H1 (cell line): ENCODE data around the gene VEPH1. TPM values are rescaled to one million over a fixed set of nuclear protein-coding genes. Genes with fewer than 3 reads are reported as not detected.

Experiments
- CTCF ChIA-PET: fragments of 300-600 bp; sonication (Branson Sonifier 250); formaldehyde crosslinking; loops from one replicate; lab custom pipeline; 2021; ENCODE audit not compliant: partially characterized antibody; lab: Charles Lee
- POLR2A ChIA-PET: fragments of 300-600 bp; sonication (Branson Sonifier 250); formaldehyde crosslinking; loops from one replicate; lab custom pipeline; 2021; ENCODE audit warnings: inconsistent platforms; ENCODE audit not compliant: partially characterized antibody; lab: Charles Lee
- DNase-seq, 2 experiments: peaks; one replicate each; pipeline versions ENCODE4 v3.0.0 to v3.0.0-alpha.2; 2010 to 2022; ENCODE audit warnings: low spot score in 2 of 2, low read depth in 1 of 2, mixed read lengths in 1 of 2
- FAIRE-seq: peaks from 2 replicates; lab custom pipeline; 2011; peaks lifted over from hg19 to GRCh38; lab: Jason Lieb, UNC
- H2AFZ ChIP-seq: 2 replicates; pipeline ENCODE4 v1.8.1; 2012; ENCODE audit warnings: low read length, inconsistent platforms
- H2AK5ac ChIP-seq: 2 replicates; pipeline ENCODE4 v1.6.1; 2013; ENCODE audit warnings: low read depth, low read length
- H2BK120ac ChIP-seq: replicated peaks from 2 replicates; pipeline ENCODE3; 2013; ENCODE audit warnings: low read depth, low read length, inconsistent platforms
- H2BK12ac ChIP-seq: 2 replicates; pipeline ENCODE4 v1.6.1; 2013; ENCODE audit warnings: low read depth, low read length
- H2BK15ac ChIP-seq: 2 replicates; pipeline ENCODE4 v1.6.1; 2013; ENCODE audit warnings: low read length
- H2BK20ac ChIP-seq: 2 replicates; pipeline ENCODE4 v1.6.1; 2013; ENCODE audit warnings: low read length
- H2BK5ac ChIP-seq: 2 replicates; pipeline ENCODE4 v1.6.1; 2013; ENCODE audit warnings: low read depth, low read length
- H3K14ac ChIP-seq: 2 replicates; pipeline ENCODE4 v1.6.1; 2013; ENCODE audit warnings: inconsistent platforms; ENCODE audit not compliant: insufficient read length
- H3K18ac ChIP-seq: 2 replicates; pipeline ENCODE4 v1.6.1; 2013; ENCODE audit warnings: low read length; ENCODE audit errors: extremely low read depth
- H3K23ac ChIP-seq: 2 replicates; pipeline ENCODE4 v1.6.1; 2013; ENCODE audit warnings: inconsistent platforms; ENCODE audit not compliant: insufficient read length
- H3K23me2 ChIP-seq: 2 replicates; pipeline ENCODE4 v1.6.1; 2013; ENCODE audit warnings: low read depth, low read length
- H3K27ac ChIP-seq: 2 replicates; pipeline ENCODE4 v1.6.1; 2011; ENCODE audit warnings: low read depth, low read length, inconsistent platforms
- H3K27me3 ChIP-seq, 4 experiments: replicated peaks in 1 of 4; 1 replicate in 1 of 4; 2 replicates in 3 of 4; pipeline versions ENCODE4 v1.6.1 to v1.8.1; 2011 to 2013; ENCODE audit warnings: low read length in 3 of 4, mild to moderate bottlenecking in 3 of 4, inconsistent platforms in 2 of 4, mixed read lengths in 2 of 4, moderate library complexity in 1 of 4; ENCODE audit not compliant: control insufficient read depth in 3 of 4, insufficient read depth in 3 of 4; ENCODE audit errors: extremely low read depth in 1 of 4
- H3K36me3 ChIP-seq, 4 experiments: 2 replicates each; pipeline versions ENCODE4 v1.6.1 to v1.8.1; 2011 to 2013; ENCODE audit warnings: mild to moderate bottlenecking in 4 of 4, low read length in 3 of 4, moderate library complexity in 2 of 4, control low read depth in 1 of 4, inconsistent platforms in 1 of 4; ENCODE audit not compliant: insufficient read depth in 4 of 4, control insufficient read depth in 2 of 4
- H3K4ac ChIP-seq: replicated peaks from 2 replicates; pipeline ENCODE3; 2013; ENCODE audit warnings: low read length, low read depth, mixed read lengths, inconsistent platforms; ENCODE audit not compliant: insufficient read length
- H3K4me1 ChIP-seq, 4 experiments: replicated peaks in 1 of 4; 1 replicate in 1 of 4; 2 replicates in 3 of 4; pipeline versions ENCODE4 v1.6.1 to v1.8.1; 2011 to 2013; ENCODE audit warnings: low read length in 3 of 4, inconsistent platforms in 2 of 4, mixed read lengths in 1 of 4; ENCODE audit not compliant: insufficient read depth in 4 of 4, control insufficient read depth in 3 of 4
- H3K4me2 ChIP-seq, 2 experiments: 2 replicates each; pipeline versions ENCODE4 v1.6.1 to v1.8.1; 2011 to 2013; ENCODE audit warnings: low read depth in 2 of 2, low read length in 2 of 2, control low read depth in 1 of 2, inconsistent platforms in 1 of 2, mild to moderate bottlenecking in 1 of 2; ENCODE audit not compliant: insufficient read depth in 1 of 2
- H3K4me3 ChIP-seq, 4 experiments: fragments of 200-600, 300-600 bp in 1 of 4; sonication (generic), shearing (Covaris generic), sonication (Bioruptor Twin) in 1 of 4; 2 replicates each; pipeline versions ENCODE4 v1.5.1 to v1.8.1; 2011 to 2016; ENCODE audit warnings: low read length in 4 of 4, low read depth in 3 of 4, control low read depth in 2 of 4, inconsistent platforms in 2 of 4, mild to moderate bottlenecking in 2 of 4, mixed read lengths in 1 of 4, moderate library complexity in 1 of 4; ENCODE audit not compliant: insufficient read depth in 2 of 4; ENCODE audit errors: extremely low read depth in 1 of 4
- H3K56ac ChIP-seq: replicated peaks from 2 replicates; pipeline ENCODE3; 2013; ENCODE audit warnings: low read depth, mild to moderate bottlenecking, mixed read lengths, low read length, inconsistent platforms; ENCODE audit not compliant: insufficient read length
- H3K79me1 ChIP-seq: 2 replicates; pipeline ENCODE4 v1.6.1; 2013; ENCODE audit warnings: low read depth, low read length, control low read depth
- H3K79me2 ChIP-seq, 2 experiments: 2 replicates each; pipeline versions ENCODE4 v1.6.1 to v1.8.1; 2012 to 2013; ENCODE audit warnings: low read length in 2 of 2, mild to moderate bottlenecking in 2 of 2, inconsistent platforms in 1 of 2; ENCODE audit not compliant: insufficient read depth in 2 of 2, control insufficient read depth in 1 of 2
- H3K9ac ChIP-seq, 4 experiments: replicated peaks in 1 of 4; 1 replicate in 1 of 4; 2 replicates in 3 of 4; pipeline versions ENCODE4 v1.6.1 to v1.8.1; 2011 to 2013; ENCODE audit warnings: low read depth in 3 of 4, low read length in 3 of 4, control low read depth in 2 of 4, mild to moderate bottlenecking in 2 of 4, moderate library complexity in 2 of 4, inconsistent platforms in 1 of 4; ENCODE audit errors: extremely low read depth in 1 of 4
- H3K9me3 ChIP-seq, 2 experiments: 2 replicates each; pipeline versions ENCODE4 v1.6.1 to v1.8.1; 2012 to 2013; ENCODE audit warnings: mild to moderate bottlenecking in 2 of 2, moderate library complexity in 2 of 2, control low read depth in 1 of 2, inconsistent platforms in 1 of 2, low read depth in 1 of 2, low read length in 1 of 2, mixed read lengths in 1 of 2; ENCODE audit not compliant: insufficient read depth in 2 of 2
- H4K20me1 ChIP-seq, 2 experiments: replicated peaks in 1 of 2; 2 replicates each; pipeline versions ENCODE3 to v1.8.1; 2011 to 2013; ENCODE audit warnings: inconsistent platforms in 2 of 2, low read length in 2 of 2, mild to moderate bottlenecking in 1 of 2; ENCODE audit not compliant: insufficient read depth in 2 of 2, control insufficient read depth in 1 of 2
- H4K5ac ChIP-seq: 2 replicates; pipeline ENCODE4 v1.6.1; 2013; ENCODE audit warnings: low read length, low read depth, mixed read lengths, inconsistent platforms; ENCODE audit not compliant: insufficient read length
- H4K8ac ChIP-seq: 2 replicates; pipeline ENCODE4 v1.8.0; 2013; ENCODE audit warnings: mild to moderate bottlenecking, moderate library complexity, low read length, inconsistent platforms; ENCODE audit not compliant: insufficient read depth; ENCODE audit errors: extremely low read depth
- H4K91ac ChIP-seq: replicated peaks from 2 replicates; pipeline ENCODE3; 2013; ENCODE audit warnings: low read length, mixed read lengths, inconsistent platforms; ENCODE audit not compliant: insufficient read length
- BACH1 ChIP-seq: IDR thresholded peaks from 2 replicates; pipeline ENCODE4 v1.6.1; 2012; ENCODE audit warnings: low read length, improper control_type of control experiment
- CHD2 ChIP-seq: IDR thresholded peaks from 2 replicates; pipeline ENCODE4 v1.6.1; 2012; ENCODE audit warnings: low read length, improper control_type of control experiment
- GABPA ChIP-seq: IDR thresholded peaks from 2 replicates; pipeline ENCODE4 v1.6.1; 2011; ENCODE audit warnings: mild to moderate bottlenecking, low read length, moderate library complexity, borderline replicate concordance; ENCODE audit not compliant: insufficient read depth
- GTF2F1 ChIP-seq: IDR thresholded peaks from 2 replicates; pipeline ENCODE4 v1.6.1; 2012; ENCODE audit warnings: low read depth, low read length, improper control_type of control experiment, borderline replicate concordance
- JUND ChIP-seq: IDR thresholded peaks from 2 replicates; pipeline ENCODE4 v1.6.1; 2011; ENCODE audit warnings: mild to moderate bottlenecking, improper control_type of control experiment, low read length
- KDM1A ChIP-seq: fragments of 200-600, 300-600 bp; sonication (generic); IDR thresholded peaks from 2 replicates; pipeline ENCODE4 v1.7.1; 2016; ENCODE audit warnings: mild to moderate bottlenecking, low read length, borderline replicate concordance
- POLR2A ChIP-seq, 2 experiments: IDR thresholded peaks; 1 replicate in 1 of 2; 2 replicates in 1 of 2; pipeline ENCODE4 v1.6.1; 2011; ENCODE audit warnings: low read depth in 2 of 2, low read length in 2 of 2, mild to moderate bottlenecking in 2 of 2; ENCODE audit errors: control extremely low read depth in 1 of 2
- POLR2AphosphoS5 ChIP-seq: IDR thresholded peaks from 2 replicates; pipeline ENCODE4 v1.6.1; 2011; ENCODE audit warnings: low read depth, low read length
- RBBP5 ChIP-seq: IDR thresholded peaks from 2 replicates; pipeline ENCODE4 v1.7.1; 2012; ENCODE audit warnings: low read depth, mild to moderate bottlenecking, inconsistent platforms, low read length, moderate library complexity, borderline replicate concordance
- RNF2 ChIP-seq: fragments of 200-900, 300-1000 bp; sonication (generic); IDR thresholded peaks from 2 replicates; pipeline ENCODE4 v1.7.1; 2016; ENCODE audit warnings: borderline replicate concordance, low read depth, mild to moderate bottlenecking, antibody characterized with exemption, low read length; ENCODE audit not compliant: poor library complexity, severe bottlenecking; ENCODE audit errors: missing control alignments
- SIX5 ChIP-seq: IDR thresholded peaks from 2 replicates; pipeline ENCODE4 v1.6.1; 2011; ENCODE audit warnings: mild to moderate bottlenecking, low read depth, low read length
- SP4 ChIP-seq: IDR thresholded peaks from 2 replicates; pipeline ENCODE4 v1.6.1; 2012; ENCODE audit warnings: low read length, inconsistent platforms
- SRF ChIP-seq: IDR thresholded peaks from 2 replicates; pipeline ENCODE4 v1.6.1; 2011; ENCODE audit warnings: mild to moderate bottlenecking, low read depth, low read length, moderate library complexity
- TCF12 ChIP-seq: IDR thresholded peaks from 2 replicates; pipeline ENCODE4 v1.6.1; 2011; ENCODE audit warnings: low read depth, mild to moderate bottlenecking, low read length
- WGBS, 2 experiments: shearing (Covaris generic) in 1 of 2; methylation state at CpG; one replicate each; pipeline versions ENCODE4 v1.1.6 to v1.1.7; 2013 to 2015; ENCODE audit warnings: low lambda C conversion rate in 2 of 2, mixed read lengths in 2 of 2, inconsistent platforms in 1 of 2, low coverage in 1 of 2, missing lambda C conversion rate in 1 of 2; ENCODE audit not compliant: insufficient replicate concordance in 2 of 2, insufficient coverage in 1 of 2, insufficient read length in 1 of 2; ENCODE audit errors: extremely low coverage in 1 of 2, missing lambda C conversion rate in 1 of 2; 5-methylcytosine and 5-hydroxymethylcytosine counted together
- polyA plus RNA-seq, 7 experiments: library from polyadenylated mRNA; depleted of rRNA in 3 of 7; stranded (reverse) in 5 of 7; unstranded in 2 of 7; fragments of >200 nt in 5 of 7; fragments of 200-250 nt in 2 of 7; gene quantifications; 1 replicate in 5 of 7; 2 replicates in 1 of 7; 4 replicates in 1 of 7; pipeline versions ENCODE4 v1.2.1 to v1.2.3, GENCODE V29; 2011 to 2013; ENCODE audit warnings: missing spikeins in 2 of 7, mixed read lengths in 2 of 7
- total RNA-seq: library from RNA; stranded (reverse); fragmentation: NEBNext Ultra II Directional; extraction: Animal tissue kit (Norgen Biotek cat#: 25700); gene quantifications from 2 replicates; pipeline ENCODE4 v1.2.1, GENCODE V29; 2021

VEPH1 gene
- total and polyA plus RNA-seq, 2 of the 8 experiments (the other 6 are each of a cell fraction or from before 2014, with no cell fraction given), result 12.0 to 18.3 TPM

DNA sequence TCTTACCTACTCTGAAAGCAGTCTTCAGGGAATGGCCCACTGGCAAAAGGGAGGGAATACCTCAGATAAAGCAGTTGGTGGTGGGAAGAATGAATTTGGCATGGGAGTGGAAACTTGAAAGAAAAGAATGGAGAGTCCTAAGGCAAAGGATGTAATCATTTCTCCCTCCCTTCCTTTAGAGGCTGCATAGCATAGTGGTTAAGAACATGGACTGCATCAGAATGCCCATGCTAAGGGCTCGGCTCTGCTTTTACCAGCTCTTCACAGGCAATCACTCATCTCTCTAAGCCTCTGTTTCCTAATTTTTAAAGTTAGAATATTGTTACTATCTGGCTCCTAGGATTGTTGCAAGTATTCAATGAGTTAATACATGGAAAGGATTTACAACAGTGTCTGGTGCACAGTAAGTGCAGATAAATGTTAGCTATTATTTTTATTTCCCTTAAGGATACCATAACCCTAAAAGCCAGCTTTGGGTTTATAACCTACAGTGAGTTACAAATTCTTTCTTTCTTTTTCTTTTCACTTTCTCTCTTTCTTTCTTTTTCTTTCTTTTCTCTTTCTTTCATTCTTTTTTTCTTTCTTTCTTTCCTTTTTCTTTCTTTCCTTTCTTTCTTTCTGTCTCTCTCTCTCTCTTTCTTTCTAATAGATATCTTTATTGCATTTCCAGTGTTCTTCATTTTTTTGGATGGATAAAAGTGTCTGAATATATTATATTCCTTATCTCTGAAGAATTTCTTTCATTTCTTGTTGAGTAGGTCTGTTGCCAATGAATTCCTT, 23.6 kb downstream of the VEPH1 start:
- Histone ChIP-seq H3K36me3 (no peaks in the 10 kb centered on the region; a peak in 1 of 8 replicates), H4K20me1 (no peaks in the 10 kb centered on the region)
- no peak for TF ChIP-seq POLR2AphosphoS5
- TF ChIP-seq SRF, result no peak
- TF ChIP-seq RNF2, result no peak
- TF ChIP-seq RBBP5, result no peak
- no peak for TF ChIP-seq POLR2A (IDR thresholded peaks at IDR 0.05; ENCODE audit: control extremely low read depth in 1 of 2, low read depth in 2 of 2, low read length in 2 of 2)
- no peak for TF ChIP-seq BACH1
- no peak for TF ChIP-seq KDM1A
- no peak for TF ChIP-seq CHD2
- TF ChIP-seq SIX5, result no peak
- TF ChIP-seq GABPA, result no peak
- no peak for TF ChIP-seq SP4
- no peak for TF ChIP-seq GTF2F1
- no peak for TF ChIP-seq JUND
- TF ChIP-seq TCF12, result no peak

More for the DNA sequence above, 23.6 kb downstream of the VEPH1 start:
- Histone ChIP-seq H2AFZ (no peak overlapping the region), H3K9me3 (peaks cover 6 to 7% of the 10 kb centered on the region in 2 experiments; a peak in 1 of 4 replicates), H4K8ac (no peak overlapping the region), H3K4me2 (no peak overlapping the region), H2BK15ac (no peak overlapping the region), H2BK20ac (no peak overlapping the region), H2BK5ac (no peak overlapping the region), H3K18ac (no peak overlapping the region), H4K91ac (no peak overlapping the region), H3K23me2 (no peaks in the 10 kb centered on the region), H3K23ac (no peak overlapping the region), H3K14ac (no peak overlapping the region), H2BK12ac (no peak overlapping the region), H2BK120ac (no peak overlapping the region), H3K79me2 (no peaks in the 10 kb centered on the region), H3K79me1 (no peaks in the 10 kb centered on the region), H3K4ac (no peak overlapping the region), H2AK5ac (no peak overlapping the region), H3K56ac (no peak overlapping the region), H3K4me1 (peaks cover 0 to 4% (median 0%) of the 10 kb centered on the region in 4 experiments; a peak in 1 of 7 replicates), H3K27ac (no peak overlapping the region), H3K9ac (no peak overlapping the region), H3K27me3 (no peaks in the 10 kb centered on the region), H3K4me3 (no peak overlapping the region), H4K5ac (no peak overlapping the region)
- WGBS, 2 experiments, result 100% methylated on average over 1 of the region's 1 CpG; no CpG with 5 or more reads in 1 of the 2 experiments
- CTCF ChIA-PET, result interaction anchor here (0.6 to 1.2 kb wide), 3 partner anchors 35 to 54 kb away, joined by 3 read pairs; no protein-coding TSS in a partner anchor
- DNase-seq (no peak), FAIRE-seq (no peak)
- POLR2A ChIA-PET, result no interaction called here
